Effector memory CD8-positive, alpha-beta T cell (primary cell): ENCODE results near the gene RFLNA.

Experiments used
- ATAC-seq: fragments of 150-1000 bp; cut with Tn5 transposase; replicated peaks from 2 replicates; pipeline ENCODE4 v1.10.0; 2021; ENCODE audit warnings: mild to moderate bottlenecking, moderate library complexity
- DNase-seq, 3 experiments: peaks; one replicate each; pipeline ENCODE4 v3.0.0; 2021
- H3K27ac Mint-ChIP-seq, 2 donors: one replicate each; pipeline ENCODE4 v1.8.0; 2022; ENCODE audit warnings: mild to moderate bottlenecking in 2 of 2, mixed read lengths in 2 of 2, moderate library complexity in 2 of 2
- H3K27me3 Mint-ChIP-seq, 2 donors: one replicate each; pipeline ENCODE4 v1.8.0; 2022; ENCODE audit warnings: mixed read lengths in 2 of 2
- H3K36me3 Mint-ChIP-seq: one replicate; pipeline ENCODE4 v1.8.0; 2022; ENCODE audit warnings: mild to moderate bottlenecking, moderate library complexity, mixed read lengths; ENCODE audit not compliant: insufficient read depth
- H3K4me1 Mint-ChIP-seq, 2 donors: one replicate each; pipeline ENCODE4 v1.8.0; 2022; ENCODE audit warnings: low read depth in 2 of 2, mixed read lengths in 2 of 2
- H3K4me3 Mint-ChIP-seq, 2 donors: one replicate each; pipeline ENCODE4 v1.8.0; 2022; ENCODE audit warnings: mild to moderate bottlenecking in 2 of 2, mixed read lengths in 2 of 2, moderate library complexity in 2 of 2
- H3K9me3 Mint-ChIP-seq, 2 donors: one replicate each; pipeline ENCODE4 v1.8.0; 2022; ENCODE audit warnings: mixed read lengths in 2 of 2

Gene RFLNA

GRCh38 chr12:124273630-124274029, 21.3 kb upstream of the RFLNA start:
- ATAC-seq, result no peak
- no peak overlapping the region for H3K4me3 Mint-ChIP-seq

GRCh38 chr12:124276337-124276736, 18.6 kb upstream of the RFLNA start:
- H3K36me3 Mint-ChIP-seq, result no peaks in the 10 kb centered on the region
- H3K9me3 Mint-ChIP-seq, result no peaks in the 10 kb centered on the region
- H3K4me1 Mint-ChIP-seq, result peaks cover 2 to 3% of the 10 kb centered on the region in 2 donors
- DNase-seq (no peak), ATAC-seq (no peak)
- H3K27ac Mint-ChIP-seq, result no peak overlapping the region
- no peak overlapping the region for H3K4me3 Mint-ChIP-seq
- peaks cover 39 to 65% of the 10 kb centered on the region in 2 donors for H3K27me3 Mint-ChIP-seq

More at GRCh38 chr12:124273630-124274029, 21.3 kb upstream of the RFLNA start:
- H3K36me3 Mint-ChIP-seq, result no peaks in the 10 kb centered on the region
- no peak for DNase-seq
- no peak overlapping the region for H3K27ac Mint-ChIP-seq
- H3K27me3 Mint-ChIP-seq, result peaks cover 26 to 61% of the 10 kb centered on the region in 2 donors
- peaks cover 0 to under 1% of the 10 kb centered on the region in 2 donors for H3K4me1 Mint-ChIP-seq
- no peaks in the 10 kb centered on the region for H3K9me3 Mint-ChIP-seq

GRCh38 chr12:124277394-124278241, 17.3 kb upstream of the RFLNA start:
- ATAC-seq (no peak), DNase-seq (no peak)
- Mint-ChIP-seq H3K27ac (no peak overlapping the region), H3K9me3 (no peaks in the 10 kb centered on the region), H3K27me3 (peaks cover 44 to 78% of the 10 kb centered on the region in 2 donors), H3K4me1 (peaks cover 2 to 3% of the 10 kb centered on the region in 2 donors), H3K36me3 (peaks cover 4% of the 10 kb centered on the region), H3K4me3 (no peak overlapping the region)

GRCh38 chr12:124278389-124279101, 16.3 kb upstream of the RFLNA start:
- Mint-ChIP-seq H3K4me1 (peaks cover 2 to 3% of the 10 kb centered on the region in 2 donors), H3K27me3 (peaks cover 53 to 87% of the 10 kb centered on the region in 2 donors), H3K4me3 (no peak overlapping the region), H3K36me3 (peaks cover 4% of the 10 kb centered on the region), H3K27ac (no peak overlapping the region), H3K9me3 (no peaks in the 10 kb centered on the region)
- no peak for ATAC-seq
- no peak for DNase-seq

- DNase-seq (no peak), ATAC-seq (no peak)
- Mint-ChIP-seq H3K27me3 (peaks cover 58 to 95% of the 10 kb centered on the region in 2 donors), H3K4me1 (peaks cover 2 to 3% of the 10 kb centered on the region in 2 donors), H3K27ac (no peak overlapping the region), H3K4me3 (no peak overlapping the region), H3K36me3 (peaks cover 4% of the 10 kb centered on the region), H3K9me3 (peaks cover 2 to 3% of the 10 kb centered on the region in 2 donors)
Measured at GRCh38 chr12:124279315-124279714, 15.6 kb upstream of the RFLNA start.

GRCh38 chr12:124279846-124280360, 15.0 kb upstream of the RFLNA start:
- H3K4me3 Mint-ChIP-seq, result no peak overlapping the region
- peaks cover 2 to 3% of the 10 kb centered on the region in 2 donors for H3K4me1 Mint-ChIP-seq
- H3K27me3 Mint-ChIP-seq, result peaks cover 58 to 97% of the 10 kb centered on the region in 2 donors
- no peak for DNase-seq
- no peak for ATAC-seq
- H3K27ac Mint-ChIP-seq, result no peak overlapping the region
- peaks cover 4% of the 10 kb centered on the region for H3K36me3 Mint-ChIP-seq
- peaks cover 8 to 9% of the 10 kb centered on the region in 2 donors for H3K9me3 Mint-ChIP-seq

GRCh38 chr12:124281309-124281708, 13.6 kb upstream of the RFLNA start:
- DNase-seq, result no peak
- peaks cover 4% of the 10 kb centered on the region for H3K36me3 Mint-ChIP-seq
- H3K27me3 Mint-ChIP-seq, result peaks cover 65 to 99% of the 10 kb centered on the region in 2 donors
- H3K27ac Mint-ChIP-seq, result no peak overlapping the region
- H3K4me3 Mint-ChIP-seq, result no peak overlapping the region
- H3K9me3 Mint-ChIP-seq, result peaks cover 12 to 21% of the 10 kb centered on the region in 2 donors
- peaks cover 2 to 3% of the 10 kb centered on the region in 2 donors for H3K4me1 Mint-ChIP-seq
- ATAC-seq, result no peak

GRCh38 chr12:124282287-124282686, 12.6 kb upstream of the RFLNA start:
- ATAC-seq (no peak), DNase-seq (no peak)
- Mint-ChIP-seq H3K4me1 (peaks cover 2 to 3% of the 10 kb centered on the region in 2 donors), H3K36me3 (peaks cover 4% of the 10 kb centered on the region), H3K27ac (no peak overlapping the region), H3K4me3 (no peak overlapping the region), H3K27me3 (peaks cover 71 to 100% of the 10 kb centered on the region in 2 donors), H3K9me3 (peaks cover 12 to 21% of the 10 kb centered on the region in 2 donors)

- Mint-ChIP-seq H3K27me3 (peaks cover 75 to 100% of the 10 kb centered on the region in 2 donors), H3K4me1 (peaks cover 2 to 3% of the 10 kb centered on the region in 2 donors), H3K4me3 (no peak overlapping the region), H3K27ac (no peak overlapping the region), H3K9me3 (peaks cover 12 to 21% of the 10 kb centered on the region in 2 donors), H3K36me3 (peaks cover 4% of the 10 kb centered on the region)
- no peak for DNase-seq
- ATAC-seq, result no peak
Measured at GRCh38 chr12:124283326-124283725, 11.6 kb upstream of the RFLNA start.

GRCh38 chr12:124284368-124284767, 10.5 kb upstream of the RFLNA start:
- Mint-ChIP-seq H3K9me3 (peaks cover 12 to 21% of the 10 kb centered on the region in 2 donors), H3K27me3 (peaks cover 72 to 99% of the 10 kb centered on the region in 2 donors), H3K36me3 (peaks cover 4% of the 10 kb centered on the region), H3K27ac (no peak overlapping the region), H3K4me3 (no peak overlapping the region), H3K4me1 (no peaks in the 10 kb centered on the region)
- ATAC-seq (no peak), DNase-seq (no peak)

GRCh38 chr12:124286414-124286813, 8.5 kb upstream of the RFLNA start:
- no peak overlapping the region for H3K4me3 Mint-ChIP-seq
- DNase-seq, result no peak
- H3K4me1 Mint-ChIP-seq, result no peaks in the 10 kb centered on the region
- H3K9me3 Mint-ChIP-seq, result peaks cover 12 to 21% of the 10 kb centered on the region in 2 donors
- no peak overlapping the region for H3K27ac Mint-ChIP-seq
- peaks cover 4% of the 10 kb centered on the region for H3K36me3 Mint-ChIP-seq
- no peak for ATAC-seq
- H3K27me3 Mint-ChIP-seq, result peaks cover 66 to 89% of the 10 kb centered on the region in 2 donors

GRCh38 chr12:124286971-124287370, 7.9 kb upstream of the RFLNA start:
- peaks cover 60 to 86% of the 10 kb centered on the region in 2 donors for H3K27me3 Mint-ChIP-seq
- ATAC-seq, result no peak
- DNase-seq, result no peak
- H3K36me3 Mint-ChIP-seq, result no peaks in the 10 kb centered on the region
- no peak overlapping the region for H3K27ac Mint-ChIP-seq
- peaks cover 12 to 21% of the 10 kb centered on the region in 2 donors for H3K9me3 Mint-ChIP-seq
- no peak overlapping the region for H3K4me3 Mint-ChIP-seq
- no peaks in the 10 kb centered on the region for H3K4me1 Mint-ChIP-seq
